GM23248 (cell line): Measurements from ENCODE around the gene CDK14.

Experiments
- EZH2 ChIP-seq: fragments of 200-600 bp; sonication (generic); IDR thresholded peaks from 2 replicates; pipeline ENCODE4 v1.6.1; 2018; ENCODE audit warnings: antibody characterized with exemption, mild to moderate bottlenecking; ENCODE audit not compliant: insufficient read depth, poor library complexity, severe bottlenecking
- EZH2phosphoT487 ChIP-seq: fragments of 200-600 bp; sonication (generic); IDR thresholded peaks from 2 replicates; pipeline ENCODE4 v1.6.1; 2018; ENCODE audit warnings: antibody characterized with exemption, moderate library complexity, mild to moderate bottlenecking, low read depth; ENCODE audit not compliant: insufficient read depth

DNA sequence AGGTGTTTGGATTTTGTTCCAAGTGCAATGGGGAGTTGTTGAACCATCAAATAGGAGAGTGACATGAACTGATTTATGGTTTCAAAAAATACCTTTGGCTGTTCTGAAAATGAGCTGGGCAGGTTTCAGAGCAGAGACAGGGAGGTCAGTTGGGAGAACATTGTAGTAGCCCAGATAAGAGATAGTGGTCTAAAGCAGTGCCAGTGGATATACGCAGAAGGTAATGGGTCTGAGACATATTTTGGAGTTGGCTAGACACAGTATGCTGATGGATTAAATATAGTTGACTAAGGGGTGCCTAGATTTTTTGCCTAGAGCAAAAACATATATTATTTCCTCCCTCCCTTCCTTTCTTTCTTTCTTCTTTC is 21.3 kb upstream of the CDK14 start:
- TF ChIP-seq EZH2 (no peak), EZH2phosphoT487 (no peak)
